Measurements from ENCODE around the gene BTBD6.

DNA sequence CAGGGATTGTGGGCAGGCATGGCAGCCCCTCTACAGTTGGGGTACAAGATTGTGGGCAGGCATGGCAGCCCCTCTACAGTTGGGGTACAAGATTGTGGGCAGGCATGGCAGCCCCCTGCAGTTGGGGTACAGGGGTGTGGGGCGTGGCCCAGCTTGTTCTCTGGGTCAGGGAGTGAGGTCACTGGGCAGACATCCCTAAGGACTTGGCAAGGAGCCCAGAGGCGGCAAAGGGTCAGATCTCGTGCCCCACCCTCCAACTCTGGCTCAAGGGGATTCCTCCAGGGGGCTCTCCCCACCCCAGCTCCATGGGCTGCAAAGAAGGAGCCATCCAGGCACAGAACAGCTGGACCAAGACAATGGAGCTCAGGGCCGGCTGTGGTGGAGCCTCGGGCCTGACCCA, 41.5 kb upstream of the BTBD6 start:
- TF ChIP-seq, protein P1, sequence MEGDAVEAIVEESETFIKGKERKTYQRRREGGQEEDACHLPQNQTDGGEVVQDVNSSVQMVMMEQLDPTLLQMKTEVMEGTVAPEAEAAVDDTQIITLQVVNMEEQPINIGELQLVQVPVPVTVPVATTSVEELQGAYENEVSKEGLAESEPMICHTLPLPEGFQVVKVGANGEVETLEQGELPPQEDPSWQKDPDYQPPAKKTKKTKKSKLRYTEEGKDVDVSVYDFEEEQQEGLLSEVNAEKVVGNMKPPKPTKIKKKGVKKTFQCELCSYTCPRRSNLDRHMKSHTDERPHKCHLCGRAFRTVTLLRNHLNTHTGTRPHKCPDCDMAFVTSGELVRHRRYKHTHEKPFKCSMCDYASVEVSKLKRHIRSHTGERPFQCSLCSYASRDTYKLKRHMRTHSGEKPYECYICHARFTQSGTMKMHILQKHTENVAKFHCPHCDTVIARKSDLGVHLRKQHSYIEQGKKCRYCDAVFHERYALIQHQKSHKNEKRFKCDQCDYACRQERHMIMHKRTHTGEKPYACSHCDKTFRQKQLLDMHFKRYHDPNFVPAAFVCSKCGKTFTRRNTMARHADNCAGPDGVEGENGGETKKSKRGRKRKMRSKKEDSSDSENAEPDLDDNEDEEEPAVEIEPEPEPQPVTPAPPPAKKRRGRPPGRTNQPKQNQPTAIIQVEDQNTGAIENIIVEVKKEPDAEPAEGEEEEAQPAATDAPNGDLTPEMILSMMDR (IDR thresholded peaks at IDR 0.05 in 8 of 11, conservative IDR thresholded peaks at IDR 0.05 in 3 of 11) = no peak
- no peak for TF ChIP-seq POLR2A (IDR thresholded peaks at IDR 0.05)
- TF ChIP-seq POLR2AphosphoS5 (IDR thresholded peaks at IDR 0.05) = no peak
